Hindlimb muscle (tissue), 1 donor: ENCODE measurements around the gene PSMD2. TPM values are rescaled to one million over a fixed set of nuclear protein-coding genes. Genes with fewer than 3 reads are reported as not detected.
"Not testable (repeated sequence)": the region's sequence is repeated elsewhere in the genome, so short reads cannot be mapped to it uniquely, and the experiment has no call there.

Experiments used
- DNase-seq: peaks from one replicate; pipeline ENCODE4 v3.0.0-alpha.2; 2013
- polyA plus RNA-seq: library from polyadenylated mRNA; unstranded; fragments of 120-200 nt; gene quantifications from one replicate; pipeline ENCODE4 v1.2.1, GENCODE V29; 2013; ENCODE audit not compliant: insufficient read length

The PSMD2 gene
- polyA plus RNA-seq: 169 TPM

- DNase-seq: peak; percentile 97
Observed at GRCh38 chr3:184298759-184299487, at the start of gene PSMD2. PSMD2 (plus strand) TSS chr3:184299241; CDS start chr3:184299267, 26 bp downstream.

GRCh38 chr3:184249412-184250166, 49.5 kb upstream of the PSMD2 start, which contains the start of gene EEF1AKMT4:
EEF1AKMT4 (plus strand) TSS chr3:184249672; CDS start chr3:184249695, 23 bp downstream.
- DNase-seq: peak; percentile 94

DNA sequence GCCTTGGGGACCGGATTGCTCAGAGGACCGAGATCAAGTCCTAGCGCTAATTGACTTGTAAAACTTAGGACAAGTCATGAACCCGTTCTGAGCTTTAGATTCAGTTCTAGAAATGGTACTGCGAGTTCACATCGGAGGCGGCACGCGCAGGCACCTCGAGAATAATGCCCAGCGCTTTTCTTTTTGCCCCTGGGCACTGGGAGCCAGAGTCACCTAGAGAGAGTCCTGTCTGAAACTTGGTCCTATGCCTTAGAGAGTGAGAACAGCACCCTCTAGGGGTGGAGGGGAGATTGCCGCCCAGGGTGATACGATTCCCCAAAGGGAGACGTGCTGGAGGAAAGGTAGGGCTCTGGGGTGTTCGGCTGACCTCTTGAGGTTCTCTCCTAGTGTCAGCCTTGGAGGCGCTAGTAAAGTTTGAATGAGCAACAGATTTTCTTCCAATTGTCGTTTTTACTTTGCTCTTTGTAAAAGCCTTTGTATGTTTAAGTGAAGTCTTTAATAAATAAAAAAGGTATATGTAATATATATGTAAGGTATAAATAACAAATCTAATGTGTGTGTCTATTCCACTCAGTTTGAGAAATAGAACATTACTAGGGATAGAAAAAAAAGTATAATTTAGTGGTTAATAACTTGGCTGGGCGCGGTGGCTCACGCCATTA, 48.7 kb upstream of the PSMD2 start:
- DNase-seq: peak; percentile 54

- DNase-seq: no peak
Observed at GRCh38 chr3:184255291-184256039, 43.6 kb upstream of the PSMD2 start.

- no peak for DNase-seq
Observed at GRCh38 chr3:184257083-184257915, 41.7 kb upstream of the PSMD2 start.

GRCh38 chr3:184258926-184259325, 40.1 kb upstream of the PSMD2 start:
- DNase-seq: no peak

DNA sequence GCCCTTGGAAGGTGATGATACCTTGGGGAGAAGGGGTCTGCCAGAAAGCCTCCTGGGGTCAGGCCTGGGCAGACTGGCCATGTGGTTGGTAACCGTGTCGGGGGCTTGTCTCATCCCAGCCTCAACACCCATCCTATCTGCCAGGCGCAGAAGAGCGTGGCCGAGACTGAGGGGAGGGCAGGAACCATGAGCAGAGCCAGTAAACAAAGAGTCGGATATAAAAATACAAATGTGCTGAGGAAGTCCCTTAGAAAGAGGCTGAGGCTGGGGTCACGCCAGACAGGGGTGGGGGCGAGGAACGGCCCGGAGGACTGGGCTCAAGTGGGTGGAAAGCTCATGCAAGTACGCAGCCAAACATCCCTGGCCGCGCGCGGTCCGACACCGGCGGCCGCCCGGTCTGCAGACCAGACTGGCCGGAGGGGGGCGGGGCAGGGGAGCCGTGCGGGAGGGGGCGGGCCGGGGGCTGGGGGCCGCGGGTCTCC, 39.6 kb upstream of the PSMD2 start:
- no peak for DNase-seq

DNA sequence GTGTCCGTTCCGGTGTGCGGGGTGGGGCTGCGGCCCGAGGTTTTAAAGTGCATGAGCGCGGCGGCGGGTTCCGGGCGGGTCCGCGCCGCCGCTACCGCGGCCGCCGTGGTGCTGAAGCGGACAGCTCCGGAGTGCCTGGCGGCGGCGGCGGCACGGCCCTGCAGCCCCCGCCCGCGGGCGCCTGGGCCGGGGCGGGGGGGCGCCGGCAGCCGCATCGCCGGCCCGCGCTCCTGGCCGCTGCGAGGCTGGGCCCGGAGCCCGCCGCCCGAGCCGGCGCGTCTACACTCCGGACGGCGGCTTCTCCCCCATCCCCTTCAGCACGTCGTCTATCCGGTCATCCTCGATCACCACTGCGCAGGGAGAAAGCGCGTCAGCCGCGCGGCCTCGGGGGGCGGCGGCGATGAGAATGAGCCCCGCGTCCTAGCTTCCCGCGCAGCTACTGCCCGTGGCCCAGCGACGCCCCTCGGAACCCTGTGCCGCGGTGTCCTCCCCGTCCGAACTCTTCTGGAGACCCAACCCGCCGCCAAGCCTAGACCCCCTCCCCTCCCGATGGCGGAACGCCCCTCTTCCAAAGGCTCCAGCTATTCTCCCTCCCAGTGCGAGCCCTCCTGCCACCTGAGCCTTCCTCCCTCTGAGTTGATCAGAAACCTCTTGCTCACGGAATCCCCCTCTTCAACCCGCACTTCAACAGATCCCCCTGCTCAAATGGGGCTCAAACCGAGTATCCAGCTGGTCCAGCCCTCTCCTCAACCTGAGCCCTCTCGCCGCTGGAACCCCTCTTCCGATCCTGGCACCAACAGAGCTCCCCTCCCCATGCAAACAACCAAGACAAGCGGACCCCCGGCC, 38.9 kb upstream of the PSMD2 start:
- DNase-seq: peak; percentile 53

- no peak for DNase-seq
Observed at GRCh38 chr3:184260724-184261269, 38.2 kb upstream of the PSMD2 start.

DNA sequence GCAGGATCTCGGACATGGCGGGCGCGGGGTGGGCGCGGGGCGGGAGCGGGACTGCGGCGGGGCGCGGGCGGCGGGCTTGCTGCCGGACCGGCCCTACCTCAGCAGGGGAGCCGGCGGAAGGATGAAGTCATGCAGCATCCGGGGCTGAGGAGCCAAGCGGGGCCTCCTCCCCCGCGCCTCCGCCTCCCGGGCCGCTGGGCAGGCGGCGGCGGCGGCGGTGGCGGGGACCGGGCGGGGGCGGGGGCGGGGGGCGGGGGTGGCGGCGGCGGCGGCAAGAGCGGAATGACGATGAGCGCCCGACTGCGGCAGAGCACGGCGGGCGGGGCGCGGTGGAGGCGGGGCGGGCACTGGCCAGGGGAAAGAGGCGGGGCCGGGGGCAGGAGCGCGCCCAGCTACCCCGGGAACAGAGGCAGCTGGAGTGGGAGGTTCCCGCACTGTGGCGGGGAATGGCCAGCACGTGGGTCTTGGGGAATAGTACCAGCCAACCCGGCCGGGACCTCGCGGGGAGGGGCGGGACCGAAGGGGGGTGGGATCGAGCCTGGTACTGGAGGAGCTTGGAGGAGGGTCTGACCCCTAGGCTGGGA, 37.7 kb upstream of the PSMD2 start, which contains the start of gene CAMK2N2:
Gene CAMK2N2 (minus strand): TSS at position 284 of the 584 bp plus-strand sequence. CDS start 268 bp downstream, at position 16.
- DNase-seq: no peak

GRCh38 chr3:184261854-184262763, 36.9 kb upstream of the PSMD2 start:
- DNase-seq: no peak

GRCh38 chr3:184262764-184263179, 36.3 kb upstream of the PSMD2 start:
- DNase-seq: no peak

GRCh38 chr3:184267249-184267648, 31.8 kb upstream of the PSMD2 start:
- not testable (repeated sequence) for DNase-seq

DNA sequence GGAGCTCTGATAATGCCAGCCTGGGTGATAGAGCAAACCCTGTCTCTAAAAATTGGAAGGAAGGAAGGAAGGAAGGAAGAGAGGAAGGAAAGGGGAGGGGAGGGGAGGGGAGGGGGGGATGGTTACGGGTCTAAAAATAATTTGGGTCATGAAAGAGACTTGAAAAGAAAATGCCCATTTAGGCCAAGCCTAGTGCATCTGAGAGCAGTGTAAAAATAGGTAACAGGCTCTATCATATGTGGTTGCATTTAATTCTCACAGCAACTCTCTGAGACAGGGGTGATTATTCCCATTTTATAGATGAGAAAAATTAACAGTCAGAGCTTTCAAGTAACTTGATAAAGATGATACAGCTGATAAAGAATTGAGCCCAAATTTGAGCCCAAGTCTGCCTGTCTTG, 26.8 kb upstream of the PSMD2 start:
- DNase-seq: no peak

GRCh38 chr3:184275381-184275701, 23.7 kb upstream of the PSMD2 start:
- DNase-seq: no peak

- DNase-seq: no peak
Observed at GRCh38 chr3:184275961-184276910, 22.8 kb upstream of the PSMD2 start, which contains the start of gene ECE2. ECE2 (plus strand) TSS chr3:184276022; CDS start chr3:184276154, 132 bp downstream.

GRCh38 chr3:184277366-184277765, 21.7 kb upstream of the PSMD2 start:
- DNase-seq: no peak
